Neutrophil (primary cell): ENCODE data around the gene GPC5.

ENCODE experiments used
- H3K27ac ChIP-seq: fragments of 200-600 bp; sonication (generic); 2 replicates; pipeline ENCODE4 v1.5.1; 2016; ENCODE audit warnings: mild to moderate bottlenecking, moderate library complexity
- H3K27me3 ChIP-seq: fragments of 200-600 bp; sonication (generic); 2 replicates; pipeline ENCODE4 v1.6.0; 2016; ENCODE audit warnings: mild to moderate bottlenecking
- H3K36me3 ChIP-seq: fragments of 200-600 bp; sonication (generic); 2 replicates; pipeline ENCODE4 v1.5.1; 2017
- H3K4me1 ChIP-seq, 2 experiments: fragments of 200-600 bp in 1 of 2; sonication (generic) in 1 of 2; 1 replicate in 1 of 2; 2 replicates in 1 of 2; pipeline versions ENCODE4 v1.5.1 to v1.6.1; 2013 to 2016; ENCODE audit warnings: low read depth in 1 of 2, low read length in 1 of 2, mild to moderate bottlenecking in 1 of 2, moderate library complexity in 1 of 2; ENCODE audit not compliant: control insufficient read depth in 1 of 2, insufficient read depth in 1 of 2
- H3K4me3 ChIP-seq, 2 experiments: fragments of 200-600 bp in 1 of 2; sonication (generic) in 1 of 2; 1 replicate in 1 of 2; 2 replicates in 1 of 2; pipeline ENCODE4 v1.5.1; 2013 to 2016; ENCODE audit warnings: low read depth in 1 of 2, low read length in 1 of 2, mild to moderate bottlenecking in 1 of 2, moderate library complexity in 1 of 2
- H3K9me3 ChIP-seq: fragments of 200-600 bp; sonication (generic); 2 replicates; pipeline ENCODE4 v1.5.1; 2016
- TF ChIP-seq, protein P1 (sequence below): fragments of 200-600 bp; sonication (generic); IDR thresholded peaks from 2 replicates; pipeline ENCODE4 v1.5.1; 2016; ENCODE audit warnings: antibody characterized with exemption

The GPC5 gene

DNA sequence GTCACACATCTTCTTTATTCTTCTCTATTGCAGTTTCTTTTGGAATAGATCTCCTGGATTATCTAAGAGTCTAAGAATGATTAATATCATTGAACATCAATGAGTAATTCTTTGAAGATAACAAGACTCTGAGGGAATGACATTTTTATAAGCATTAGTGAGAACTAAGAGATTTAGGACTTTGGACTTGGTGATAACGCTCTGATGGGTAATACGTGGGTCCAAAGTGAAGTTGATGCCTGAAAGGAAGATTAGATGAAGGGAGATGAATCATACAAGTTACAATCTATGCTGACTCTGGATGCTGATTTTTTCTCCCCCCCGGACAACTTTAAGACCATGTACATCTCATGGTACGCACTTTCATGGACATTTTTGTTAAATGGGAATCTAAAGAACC lies 364.5 kb downstream of the GPC5 start:
- Histone ChIP-seq H3K4me3 (no peak overlapping the region), H3K4me1 (no peaks in the 10 kb centered on the region), H3K27me3 (no peaks in the 10 kb centered on the region), H3K9me3 (no peaks in the 10 kb centered on the region), H3K27ac (no peak overlapping the region), H3K36me3 (no peaks in the 10 kb centered on the region)
- TF ChIP-seq, protein P1, sequence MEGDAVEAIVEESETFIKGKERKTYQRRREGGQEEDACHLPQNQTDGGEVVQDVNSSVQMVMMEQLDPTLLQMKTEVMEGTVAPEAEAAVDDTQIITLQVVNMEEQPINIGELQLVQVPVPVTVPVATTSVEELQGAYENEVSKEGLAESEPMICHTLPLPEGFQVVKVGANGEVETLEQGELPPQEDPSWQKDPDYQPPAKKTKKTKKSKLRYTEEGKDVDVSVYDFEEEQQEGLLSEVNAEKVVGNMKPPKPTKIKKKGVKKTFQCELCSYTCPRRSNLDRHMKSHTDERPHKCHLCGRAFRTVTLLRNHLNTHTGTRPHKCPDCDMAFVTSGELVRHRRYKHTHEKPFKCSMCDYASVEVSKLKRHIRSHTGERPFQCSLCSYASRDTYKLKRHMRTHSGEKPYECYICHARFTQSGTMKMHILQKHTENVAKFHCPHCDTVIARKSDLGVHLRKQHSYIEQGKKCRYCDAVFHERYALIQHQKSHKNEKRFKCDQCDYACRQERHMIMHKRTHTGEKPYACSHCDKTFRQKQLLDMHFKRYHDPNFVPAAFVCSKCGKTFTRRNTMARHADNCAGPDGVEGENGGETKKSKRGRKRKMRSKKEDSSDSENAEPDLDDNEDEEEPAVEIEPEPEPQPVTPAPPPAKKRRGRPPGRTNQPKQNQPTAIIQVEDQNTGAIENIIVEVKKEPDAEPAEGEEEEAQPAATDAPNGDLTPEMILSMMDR = no peak

DNA sequence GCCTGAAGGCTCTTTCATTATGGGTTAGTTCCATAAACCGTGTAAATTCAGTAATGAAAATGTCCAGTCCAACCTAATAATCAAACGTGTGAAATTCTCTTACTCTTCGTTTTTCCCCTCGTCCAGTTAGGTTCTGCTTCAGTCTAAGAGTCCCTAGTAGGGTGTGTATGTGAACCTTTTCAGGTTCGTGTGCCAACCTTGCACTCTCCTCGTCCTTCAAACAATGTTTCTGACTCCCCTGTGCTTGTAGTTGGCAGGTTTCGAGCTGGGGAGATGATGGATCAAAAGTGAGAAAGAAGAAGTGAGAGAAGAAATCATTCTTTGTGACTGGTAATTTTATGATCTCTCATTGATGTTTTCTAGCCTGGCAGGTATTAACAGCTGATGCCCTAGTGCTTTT lies 366.1 kb downstream of the GPC5 start:
- H3K4me3 ChIP-seq = no peak overlapping the region
- H3K9me3 ChIP-seq = no peaks in the 10 kb centered on the region
- H3K27me3 ChIP-seq = no peaks in the 10 kb centered on the region
- no peak overlapping the region for H3K27ac ChIP-seq
- TF ChIP-seq, protein P1 = no peak
- no peaks in the 10 kb centered on the region for H3K4me1 ChIP-seq
- H3K36me3 ChIP-seq = no peaks in the 10 kb centered on the region

DNA sequence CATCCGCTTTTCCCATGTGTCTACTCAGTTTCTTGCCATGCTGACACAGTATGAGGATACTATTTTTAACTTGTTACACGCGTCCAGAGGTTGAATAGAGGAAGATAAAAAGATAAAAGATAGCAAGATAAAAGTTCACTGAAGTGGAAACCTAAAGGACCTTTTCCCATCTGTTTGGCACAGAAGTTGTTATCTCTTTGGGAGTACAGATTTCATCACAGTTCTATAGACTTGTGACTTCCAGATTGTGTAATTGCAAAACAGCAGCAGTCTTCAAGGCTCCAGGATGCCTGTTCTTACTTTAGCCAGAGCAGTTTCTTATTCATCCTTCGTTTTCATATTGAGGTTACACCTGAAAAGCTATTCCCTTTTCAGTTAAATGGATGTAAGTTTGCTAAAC lies 369.2 kb downstream of the GPC5 start:
- Histone ChIP-seq H3K4me1 (no peaks in the 10 kb centered on the region), H3K36me3 (no peaks in the 10 kb centered on the region), H3K27me3 (no peaks in the 10 kb centered on the region), H3K9me3 (no peaks in the 10 kb centered on the region), H3K4me3 (no peak overlapping the region), H3K27ac (no peak overlapping the region)
- TF ChIP-seq, protein P1 = no peak

DNA sequence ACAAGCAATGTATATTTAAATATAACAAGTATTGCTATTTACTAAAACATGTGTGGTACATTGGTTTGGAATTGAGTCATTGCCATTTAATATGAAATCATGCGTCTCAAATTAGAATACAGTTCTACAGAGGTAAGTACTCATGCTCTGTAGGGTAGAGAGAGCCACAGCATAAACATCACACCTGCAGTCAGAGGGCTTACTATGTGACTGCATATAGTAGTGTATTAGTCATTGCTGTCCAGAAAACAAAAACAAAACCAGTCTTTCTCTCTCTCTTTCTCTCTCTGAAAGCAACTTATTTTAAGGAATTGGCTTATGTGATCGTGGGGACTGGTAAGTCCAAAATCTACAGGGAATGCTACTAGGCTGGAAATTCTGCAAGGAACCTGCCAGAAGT lies 370.3 kb downstream of the GPC5 start:
- H3K4me3 ChIP-seq = no peak overlapping the region
- H3K4me1 ChIP-seq = no peaks in the 10 kb centered on the region
- H3K27me3 ChIP-seq = no peaks in the 10 kb centered on the region
- no peaks in the 10 kb centered on the region for H3K9me3 ChIP-seq
- H3K36me3 ChIP-seq = no peaks in the 10 kb centered on the region
- TF ChIP-seq, protein P1 = no peak
- H3K27ac ChIP-seq = no peak overlapping the region

DNA sequence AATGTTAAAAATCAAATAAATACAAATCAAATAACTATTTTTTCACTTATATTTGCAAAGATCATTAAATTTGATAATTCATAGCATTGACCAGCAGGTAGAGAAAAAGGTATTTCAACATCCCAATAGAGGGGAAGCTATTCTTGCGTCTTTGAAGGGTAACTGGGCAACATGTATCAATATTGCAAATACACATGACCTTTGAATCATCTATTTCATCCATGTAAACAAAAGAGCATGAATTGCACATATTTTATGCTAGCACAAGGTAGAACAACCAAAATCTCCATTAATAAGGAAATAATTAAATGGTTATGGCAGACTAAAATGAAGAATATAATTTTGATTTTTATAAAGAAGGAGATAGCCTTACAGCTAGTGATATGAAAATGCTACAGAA lies 372.8 kb downstream of the GPC5 start:
- no peaks in the 10 kb centered on the region for H3K9me3 ChIP-seq
- H3K4me1 ChIP-seq = no peaks in the 10 kb centered on the region
- no peak overlapping the region for H3K4me3 ChIP-seq
- H3K27me3 ChIP-seq = no peaks in the 10 kb centered on the region
- no peak overlapping the region for H3K27ac ChIP-seq
- no peaks in the 10 kb centered on the region for H3K36me3 ChIP-seq
- TF ChIP-seq, protein P1 = no peak

DNA sequence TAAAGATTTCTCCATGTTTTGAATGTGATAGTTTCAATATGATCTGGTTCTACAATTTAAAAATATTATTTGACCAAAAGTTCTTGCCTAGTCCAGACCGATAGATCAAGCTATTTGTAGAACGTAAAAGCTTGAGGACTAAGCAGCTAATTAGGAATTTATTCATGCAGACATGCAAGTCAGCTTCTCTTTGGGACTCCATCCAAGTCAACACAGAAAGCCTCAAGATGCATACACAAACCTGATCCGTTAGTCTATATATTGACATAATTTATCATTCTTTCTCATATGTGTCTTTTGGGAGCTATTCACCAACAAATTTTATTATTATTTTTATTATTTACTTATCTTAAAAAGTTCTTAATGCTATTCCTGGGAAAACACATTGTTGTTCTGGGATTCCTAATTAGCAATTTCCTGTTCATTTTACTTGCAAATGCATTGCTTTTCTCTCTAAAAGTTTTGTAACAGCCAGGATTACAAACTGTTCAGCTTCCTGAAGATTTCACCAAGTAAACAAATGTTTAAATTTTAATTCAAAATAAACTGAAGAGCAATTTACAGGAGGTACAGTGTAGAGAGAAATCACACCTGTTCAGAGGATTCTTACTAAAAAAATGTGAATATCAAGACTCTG lies 375.3 kb downstream of the GPC5 start:
- Histone ChIP-seq H3K4me3 (no peak overlapping the region), H3K36me3 (no peaks in the 10 kb centered on the region), H3K9me3 (no peaks in the 10 kb centered on the region), H3K4me1 (no peaks in the 10 kb centered on the region), H3K27ac (no peak overlapping the region), H3K27me3 (no peaks in the 10 kb centered on the region)
- TF ChIP-seq, protein P1 = no peak
